Cardiac fibroblast (primary cell): ENCODE results near the gene VMAC.

ENCODE experiments used
- DNase-seq, 2 donors: peaks; one replicate each; pipeline versions ENCODE4 v3.0.0 to v3.0.0-alpha.2; 2010; ENCODE audit warnings: low read depth in 2 of 2
- H3K4me3 ChIP-seq, 2 donors: replicated peaks in 1 of 2; 1 replicate in 1 of 2; 2 replicates in 1 of 2; pipeline ENCODE4 v1.5.1; 2011; ENCODE audit warnings: low read depth in 2 of 2, low read length in 2 of 2, mild to moderate bottlenecking in 2 of 2, moderate library complexity in 1 of 2
- CTCF ChIP-seq: IDR thresholded peaks from one replicate; pipeline ENCODE4 v1.5.1; 2011; ENCODE audit warnings: low read depth, mild to moderate bottlenecking, low read length, inconsistent platforms

VMAC gene

GRCh38 chr19:5958074-5958850 lies 53.6 kb downstream of the VMAC start:
- no peak for DNase-seq
- H3K4me3 ChIP-seq = no peak overlapping the region
- TF ChIP-seq CTCF = no peak

GRCh38 chr19:5958851-5959122 lies 54.1 kb downstream of the VMAC start:
- TF ChIP-seq CTCF = no peak
- DNase-seq = no peak
- no peak overlapping the region for H3K4me3 ChIP-seq

GRCh38 chr19:5959260-5960004 lies 54.8 kb downstream of the VMAC start:
- no peak overlapping the region for H3K4me3 ChIP-seq
- TF ChIP-seq CTCF = no peak
- DNase-seq = no peak
